Hepatocyte (in vitro differentiated cells): ENCODE results near the gene SULT2A1.

ENCODE experiments used
- EZH2 ChIP-seq: fragments of 200-600 bp; sonication (generic); IDR thresholded peaks from 2 replicates; pipeline ENCODE4 v1.6.1; 2016; ENCODE audit warnings: antibody characterized with exemption, mild to moderate bottlenecking, borderline replicate concordance
- EZH2phosphoT487 ChIP-seq: fragments of 200-600 bp; sonication (generic); IDR thresholded peaks from one replicate; pipeline ENCODE4 v1.6.1; 2018; ENCODE audit warnings: antibody characterized with exemption, mild to moderate bottlenecking, low read depth, moderate library complexity; ENCODE audit not compliant: unreplicated experiment, severe bottlenecking
- TF ChIP-seq, protein P1 (sequence below): fragments of 200-600 bp; sonication (generic); IDR thresholded peaks from 2 replicates; pipeline ENCODE4 v1.5.1; 2016; ENCODE audit warnings: antibody characterized with exemption, mild to moderate bottlenecking; ENCODE audit not compliant: poor library complexity

- TF ChIP-seq, protein P1, sequence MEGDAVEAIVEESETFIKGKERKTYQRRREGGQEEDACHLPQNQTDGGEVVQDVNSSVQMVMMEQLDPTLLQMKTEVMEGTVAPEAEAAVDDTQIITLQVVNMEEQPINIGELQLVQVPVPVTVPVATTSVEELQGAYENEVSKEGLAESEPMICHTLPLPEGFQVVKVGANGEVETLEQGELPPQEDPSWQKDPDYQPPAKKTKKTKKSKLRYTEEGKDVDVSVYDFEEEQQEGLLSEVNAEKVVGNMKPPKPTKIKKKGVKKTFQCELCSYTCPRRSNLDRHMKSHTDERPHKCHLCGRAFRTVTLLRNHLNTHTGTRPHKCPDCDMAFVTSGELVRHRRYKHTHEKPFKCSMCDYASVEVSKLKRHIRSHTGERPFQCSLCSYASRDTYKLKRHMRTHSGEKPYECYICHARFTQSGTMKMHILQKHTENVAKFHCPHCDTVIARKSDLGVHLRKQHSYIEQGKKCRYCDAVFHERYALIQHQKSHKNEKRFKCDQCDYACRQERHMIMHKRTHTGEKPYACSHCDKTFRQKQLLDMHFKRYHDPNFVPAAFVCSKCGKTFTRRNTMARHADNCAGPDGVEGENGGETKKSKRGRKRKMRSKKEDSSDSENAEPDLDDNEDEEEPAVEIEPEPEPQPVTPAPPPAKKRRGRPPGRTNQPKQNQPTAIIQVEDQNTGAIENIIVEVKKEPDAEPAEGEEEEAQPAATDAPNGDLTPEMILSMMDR = no peak
- TF ChIP-seq EZH2 = no peak
- no peak for TF ChIP-seq EZH2phosphoT487
Measured at GRCh38 chr19:47826800-47827199, 59.3 kb downstream of the SULT2A1 start.
